ENCODE measurements around the gene NID1.

DNA sequence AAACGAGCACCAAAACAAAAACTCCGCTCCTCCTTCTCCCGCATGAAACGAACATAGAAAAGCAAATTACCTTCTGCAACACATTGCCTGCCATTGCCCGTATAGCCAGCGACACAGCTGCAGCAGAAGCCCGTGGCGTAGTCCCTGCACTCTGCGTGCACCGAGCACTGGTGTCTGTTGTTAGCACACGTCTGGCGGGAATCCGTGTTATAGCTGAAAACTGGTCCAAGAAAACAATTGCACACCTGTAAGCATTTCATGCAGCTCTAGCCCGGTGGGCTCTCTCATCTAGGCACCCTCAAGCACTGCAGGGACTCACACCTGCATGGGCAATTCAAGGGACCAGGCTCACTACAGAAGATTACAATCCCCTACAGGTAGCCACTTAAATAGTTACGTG lies 26.9 kb downstream of the NID1 start:
- TF ChIP-seq, protein P1, sequence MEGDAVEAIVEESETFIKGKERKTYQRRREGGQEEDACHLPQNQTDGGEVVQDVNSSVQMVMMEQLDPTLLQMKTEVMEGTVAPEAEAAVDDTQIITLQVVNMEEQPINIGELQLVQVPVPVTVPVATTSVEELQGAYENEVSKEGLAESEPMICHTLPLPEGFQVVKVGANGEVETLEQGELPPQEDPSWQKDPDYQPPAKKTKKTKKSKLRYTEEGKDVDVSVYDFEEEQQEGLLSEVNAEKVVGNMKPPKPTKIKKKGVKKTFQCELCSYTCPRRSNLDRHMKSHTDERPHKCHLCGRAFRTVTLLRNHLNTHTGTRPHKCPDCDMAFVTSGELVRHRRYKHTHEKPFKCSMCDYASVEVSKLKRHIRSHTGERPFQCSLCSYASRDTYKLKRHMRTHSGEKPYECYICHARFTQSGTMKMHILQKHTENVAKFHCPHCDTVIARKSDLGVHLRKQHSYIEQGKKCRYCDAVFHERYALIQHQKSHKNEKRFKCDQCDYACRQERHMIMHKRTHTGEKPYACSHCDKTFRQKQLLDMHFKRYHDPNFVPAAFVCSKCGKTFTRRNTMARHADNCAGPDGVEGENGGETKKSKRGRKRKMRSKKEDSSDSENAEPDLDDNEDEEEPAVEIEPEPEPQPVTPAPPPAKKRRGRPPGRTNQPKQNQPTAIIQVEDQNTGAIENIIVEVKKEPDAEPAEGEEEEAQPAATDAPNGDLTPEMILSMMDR (IDR thresholded peaks at IDR 0.05 in 2 of 3, conservative IDR thresholded peaks at IDR 0.05 in 1 of 3; ENCODE audit: borderline replicate concordance in 1 of 3, insufficient read depth in 1 of 3, low read depth in 2 of 3, low read length in 2 of 3) = no peak
- TF ChIP-seq POLR2AphosphoS5 (IDR thresholded peaks at IDR 0.05; ENCODE audit: low read depth, low read length) (no peak), POLR2A (IDR thresholded peaks at IDR 0.05; ENCODE audit: borderline replicate concordance, extremely low read depth, insufficient read depth, insufficient read length) (no peak), YY1 (IDR thresholded peaks at IDR 0.05; ENCODE audit: extremely low read depth, insufficient replicate concordance, low read depth, low read length) (no peak), CEBPB (IDR thresholded peaks at IDR 0.05; ENCODE audit: low read depth) (no peak), ZNF274 (IDR thresholded peaks at IDR 0.05; ENCODE audit: low read depth, low read length) (no peak), CBX3 (IDR thresholded peaks at IDR 0.05; ENCODE audit: low read depth) (no peak), RAD21 (IDR thresholded peaks at IDR 0.05; ENCODE audit: low read depth) (no peak)
- TF ChIP-seq, protein P2, sequence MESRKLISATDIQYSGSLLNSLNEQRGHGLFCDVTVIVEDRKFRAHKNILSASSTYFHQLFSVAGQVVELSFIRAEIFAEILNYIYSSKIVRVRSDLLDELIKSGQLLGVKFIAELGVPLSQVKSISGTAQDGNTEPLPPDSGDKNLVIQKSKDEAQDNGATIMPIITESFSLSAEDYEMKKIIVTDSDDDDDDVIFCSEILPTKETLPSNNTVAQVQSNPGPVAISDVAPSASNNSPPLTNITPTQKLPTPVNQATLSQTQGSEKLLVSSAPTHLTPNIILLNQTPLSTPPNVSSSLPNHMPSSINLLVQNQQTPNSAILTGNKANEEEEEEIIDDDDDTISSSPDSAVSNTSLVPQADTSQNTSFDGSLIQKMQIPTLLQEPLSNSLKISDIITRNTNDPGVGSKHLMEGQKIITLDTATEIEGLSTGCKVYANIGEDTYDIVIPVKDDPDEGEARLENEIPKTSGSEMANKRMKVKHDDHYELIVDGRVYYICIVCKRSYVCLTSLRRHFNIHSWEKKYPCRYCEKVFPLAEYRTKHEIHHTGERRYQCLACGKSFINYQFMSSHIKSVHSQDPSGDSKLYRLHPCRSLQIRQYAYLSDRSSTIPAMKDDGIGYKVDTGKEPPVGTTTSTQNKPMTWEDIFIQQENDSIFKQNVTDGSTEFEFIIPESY (IDR thresholded peaks at IDR 0.05; ENCODE audit: extremely low read depth, insufficient replicate concordance, low read length) = no peak

Data from HCT116 (cell line).